ENCODE measurements around the gene MAST4.

DNA sequence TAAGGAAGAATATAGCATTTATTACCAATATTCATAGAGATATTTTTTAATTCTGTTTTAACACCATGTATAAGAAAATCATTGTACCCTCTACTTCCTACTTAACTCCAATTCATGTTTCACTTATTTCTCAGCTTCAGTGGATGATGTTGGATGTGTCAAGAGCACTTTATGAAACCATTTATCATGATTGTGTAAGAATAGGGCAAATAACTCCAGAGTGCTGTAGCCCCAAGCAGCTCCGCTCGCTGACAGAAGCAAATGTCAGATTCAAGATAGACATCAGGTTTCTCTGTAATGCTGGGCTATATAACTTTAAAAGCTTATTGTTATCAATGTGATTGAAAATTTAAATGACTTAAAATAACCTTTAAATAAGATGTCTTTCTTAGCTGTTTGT, 50.4 kb downstream of the MAST4 start:
- TF ChIP-seq POLR2AphosphoS5 (IDR thresholded peaks at IDR 0.05; ENCODE audit: low read depth, low read length) (no peak), POLR2A (IDR thresholded peaks at IDR 0.05; ENCODE audit: low read depth, low read length) (no peak), TAF1 (IDR thresholded peaks at IDR 0.05; ENCODE audit: low read depth, low read length) (no peak), SPI1 (IDR thresholded peaks at IDR 0.05; ENCODE audit: low read depth, low read length) (no peak), POU2F2 (IDR thresholded peaks at IDR 0.05; ENCODE audit: low read depth, low read length) (no peak)

All from GM12891 (cell line).